HG02884 (cell line): ENCODE data around the gene DHFR.
"Not testable (repeated sequence)": the region's sequence is repeated elsewhere in the genome, so short reads cannot be mapped to it uniquely, and the experiment has no call there.

Source experiments
- ATAC-seq: cut with Tn5 transposase; IDR thresholded peaks from one replicate; pipeline ENCODE4 v1.9.1; 2021; ENCODE audit warnings: mild to moderate bottlenecking, moderate library complexity; ENCODE audit not compliant: unreplicated experiment

DHFR gene

DNA sequence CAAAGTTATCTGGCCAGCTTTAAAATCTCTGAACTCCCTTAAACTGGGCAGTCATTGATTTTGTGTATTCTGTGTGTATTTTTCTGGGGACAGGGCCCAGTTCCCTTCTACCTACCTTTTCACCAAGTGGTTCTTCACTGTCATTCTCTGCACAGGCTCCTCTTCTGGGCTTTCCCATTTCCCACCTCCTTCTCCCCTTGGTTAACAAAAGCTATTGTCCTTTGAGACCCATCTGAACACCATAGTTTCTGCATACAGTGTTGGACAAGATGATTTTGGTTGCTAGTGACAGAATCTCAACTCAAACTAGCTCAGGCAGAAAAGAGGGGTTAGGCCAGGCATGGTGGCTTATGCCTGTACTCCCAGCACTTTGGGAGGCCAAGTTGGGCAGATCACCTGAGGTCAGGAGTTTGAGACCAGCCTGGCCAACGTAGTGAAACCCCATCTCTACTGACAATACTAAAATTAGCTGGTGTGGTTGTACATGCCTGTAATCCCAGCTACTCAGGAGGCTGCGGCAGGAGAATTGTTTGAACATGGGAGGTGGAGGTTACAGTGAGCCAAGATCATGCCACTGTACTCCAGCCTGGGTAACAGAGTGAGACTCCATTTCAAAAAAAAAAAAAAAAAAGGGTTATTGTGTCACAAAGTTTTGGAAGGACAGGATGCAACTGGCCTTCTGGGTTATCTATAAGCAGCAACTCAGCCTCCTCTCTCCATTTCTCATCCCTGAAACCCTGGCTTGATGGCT, 53.7 kb downstream of the DHFR start:
- no peak for ATAC-seq

DNA sequence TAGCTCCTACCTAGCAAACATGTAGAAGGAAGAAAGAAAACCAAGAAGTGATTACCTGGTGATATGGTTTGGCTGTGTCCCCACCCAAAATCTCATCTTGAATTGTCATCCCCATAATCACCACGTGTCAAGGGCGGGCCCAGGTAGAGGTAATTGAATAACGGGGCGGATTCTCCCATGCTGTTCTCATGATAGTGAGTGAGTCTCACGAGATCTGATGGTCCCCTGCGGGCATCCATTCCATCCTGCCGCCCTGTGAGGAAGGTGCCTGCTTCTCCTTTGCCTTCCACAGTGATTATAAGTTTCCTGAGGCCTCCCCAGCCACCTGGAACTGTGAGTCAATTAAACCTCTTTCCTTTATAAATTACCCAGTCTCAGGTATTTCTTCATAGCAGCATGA, 57.3 kb downstream of the DHFR start:
- no peak for ATAC-seq

DNA sequence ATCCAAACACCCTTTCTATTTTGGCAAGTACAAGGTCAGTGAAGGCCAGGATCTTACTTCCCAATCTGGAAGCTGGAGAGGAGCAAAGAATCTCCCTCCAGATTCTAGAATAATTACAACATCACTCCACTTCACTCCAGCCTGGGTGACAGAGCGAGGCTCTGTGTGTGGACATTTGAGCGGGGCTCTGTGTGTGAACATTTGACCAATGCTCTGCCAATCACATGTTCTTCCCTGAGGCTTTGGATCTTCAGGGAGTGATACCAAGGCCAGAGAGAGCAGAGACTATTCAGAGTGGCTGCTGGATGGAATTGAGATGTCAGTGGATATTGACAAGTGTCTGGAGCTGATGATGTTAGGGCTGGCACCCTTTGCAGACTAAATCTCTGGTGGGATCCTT, 60.0 kb downstream of the DHFR start:
- ATAC-seq: no peak

DNA sequence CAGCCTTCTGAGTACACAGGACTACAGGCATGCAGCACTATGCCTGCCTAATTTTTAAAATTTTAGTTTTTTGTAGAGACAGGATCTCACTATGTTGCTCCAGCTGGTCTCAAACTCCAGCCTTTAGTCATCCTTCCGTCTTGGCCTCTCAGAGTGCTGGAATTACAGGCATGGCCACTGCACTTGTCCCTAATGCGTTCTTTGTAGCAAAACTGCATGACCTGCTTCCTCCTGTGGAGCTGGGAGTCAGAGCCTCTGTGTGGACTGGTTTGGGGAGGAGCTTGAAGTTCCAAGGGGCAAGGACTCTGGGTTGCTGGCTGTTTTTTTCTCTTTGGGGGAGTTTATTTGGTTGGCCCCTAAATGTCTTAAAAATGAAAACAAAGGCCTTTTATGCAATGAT, 62.0 kb downstream of the DHFR start:
- no peak for ATAC-seq

DNA sequence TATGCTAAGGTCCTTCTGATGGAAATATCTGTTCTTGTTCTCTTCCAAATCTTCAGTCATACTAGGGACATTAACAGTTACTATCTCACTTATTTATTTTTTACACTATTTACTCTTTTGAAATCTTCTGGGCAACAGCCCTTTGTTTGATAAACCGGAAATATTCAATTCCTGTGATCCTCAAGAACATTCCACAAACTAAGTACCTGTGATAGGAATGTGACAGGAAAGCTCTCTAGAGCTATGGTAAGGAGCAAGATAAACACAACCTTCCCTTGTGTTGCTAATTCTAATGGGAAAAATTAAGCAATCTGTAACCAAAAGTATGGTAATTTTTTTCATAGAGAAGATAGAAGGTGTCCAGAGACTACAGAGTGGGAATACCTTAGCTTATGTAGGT, 62.7 kb downstream of the DHFR start:
- no peak for ATAC-seq

DNA sequence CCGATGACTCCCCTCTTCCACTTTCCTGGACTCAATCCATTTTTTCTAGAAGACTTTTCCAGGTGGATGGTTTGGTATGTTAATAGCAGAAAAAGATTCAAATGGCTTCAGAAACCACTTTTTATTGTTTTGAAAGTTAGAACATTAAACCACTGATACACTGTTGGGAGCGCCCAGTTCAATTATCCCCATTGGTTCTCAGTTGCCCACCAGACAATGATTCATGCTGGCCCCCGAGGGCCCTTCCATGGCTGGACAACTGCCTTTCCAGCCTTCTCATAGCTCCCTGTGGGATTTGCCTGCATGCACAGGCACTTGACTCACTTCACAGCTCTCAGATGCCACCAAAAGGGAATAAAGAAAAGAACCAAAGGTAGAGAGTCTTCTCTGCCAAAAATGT, 63.4 kb downstream of the DHFR start:
- ATAC-seq: no peak

DNA sequence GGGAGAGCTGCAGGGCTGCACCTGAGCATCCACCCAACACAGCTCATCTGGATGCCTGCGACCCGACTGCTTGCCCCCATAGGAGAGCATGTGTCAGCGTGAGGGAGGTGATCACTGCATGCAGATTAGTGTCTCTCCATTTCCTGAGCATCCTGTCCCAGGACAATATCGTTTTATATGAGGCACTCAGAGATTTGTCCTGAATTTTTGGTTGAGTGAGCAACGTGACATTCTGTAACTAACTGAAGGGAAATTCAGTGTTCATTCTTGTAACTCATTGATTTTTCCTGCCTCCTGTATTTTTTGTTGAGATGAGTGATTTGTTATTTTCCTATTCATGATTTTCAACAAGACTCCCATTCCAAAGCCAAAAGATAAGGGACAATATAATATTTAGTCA, 64.0 kb downstream of the DHFR start:
- ATAC-seq: no peak

DNA sequence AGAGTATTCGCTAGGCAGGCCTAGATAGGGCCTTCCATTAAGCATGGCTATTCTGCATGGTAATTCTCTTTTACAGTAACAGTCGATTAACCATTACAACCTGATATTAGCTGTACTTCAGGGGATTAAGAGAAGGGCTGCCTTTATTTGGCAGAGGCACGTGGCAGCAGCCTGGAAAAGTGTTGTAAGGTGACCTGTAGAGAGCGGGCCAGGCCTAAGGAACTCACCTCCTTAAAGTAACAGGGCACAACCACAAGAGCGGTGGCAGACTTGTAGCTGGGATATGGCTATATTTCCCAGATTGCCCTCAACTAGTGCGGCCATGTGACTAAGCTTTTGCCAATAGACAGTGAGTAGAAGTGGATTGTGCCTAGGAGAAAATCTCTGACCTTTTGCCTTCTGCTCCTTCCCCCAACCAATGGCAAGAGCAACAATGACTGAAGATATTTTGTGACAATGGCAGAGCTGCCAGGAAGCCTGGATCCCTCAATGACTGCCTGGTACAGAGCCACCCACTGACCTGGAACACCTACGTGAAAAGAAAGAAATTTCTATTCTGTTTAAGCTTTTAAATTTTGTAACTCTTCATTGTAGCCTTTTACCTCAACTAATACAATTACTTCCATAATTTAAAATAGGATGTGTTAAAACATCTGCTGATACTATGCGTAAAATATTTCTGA, 65.8 kb downstream of the DHFR start:
- ATAC-seq: no peak

DNA sequence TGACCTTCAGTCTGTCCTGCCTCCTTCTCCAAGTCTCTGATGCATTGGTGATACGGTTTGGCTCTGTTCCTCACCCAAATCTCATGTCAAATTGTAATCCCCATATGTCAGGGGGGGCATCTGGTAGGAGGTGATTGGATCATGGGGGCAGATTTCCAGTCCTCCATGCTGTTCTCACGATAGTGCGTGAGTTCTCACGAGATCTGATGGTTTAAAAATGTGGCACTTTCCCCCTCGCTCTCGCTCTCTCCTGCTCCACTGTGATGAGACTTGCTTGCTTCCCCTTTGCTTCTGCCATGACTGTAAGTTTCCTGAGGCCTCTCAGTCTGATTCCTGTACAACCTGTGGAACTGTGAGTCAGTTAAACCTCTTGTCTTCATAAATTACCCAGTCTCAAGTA, 70.0 kb downstream of the DHFR start:
- ATAC-seq: no peak

DNA sequence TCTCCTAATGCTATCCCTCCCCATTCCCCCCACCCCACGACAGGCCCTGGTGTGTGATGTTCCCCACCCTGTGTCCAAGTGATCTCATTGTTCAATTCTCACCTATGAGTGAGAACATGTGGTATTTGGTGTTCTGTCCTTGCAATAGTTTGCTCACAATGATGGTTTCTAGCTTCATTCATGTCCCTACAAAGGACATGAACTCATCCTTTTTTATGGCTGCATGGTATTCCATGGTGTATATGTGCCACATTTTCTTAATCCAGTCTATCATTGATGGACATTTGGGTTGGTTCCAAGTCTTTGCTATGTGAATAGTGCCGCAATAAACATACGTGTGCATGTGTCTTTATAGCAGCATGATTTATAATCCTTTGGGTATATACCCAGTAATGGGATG, 74.5 kb downstream of the DHFR start:
- not testable (repeated sequence) for ATAC-seq

DNA sequence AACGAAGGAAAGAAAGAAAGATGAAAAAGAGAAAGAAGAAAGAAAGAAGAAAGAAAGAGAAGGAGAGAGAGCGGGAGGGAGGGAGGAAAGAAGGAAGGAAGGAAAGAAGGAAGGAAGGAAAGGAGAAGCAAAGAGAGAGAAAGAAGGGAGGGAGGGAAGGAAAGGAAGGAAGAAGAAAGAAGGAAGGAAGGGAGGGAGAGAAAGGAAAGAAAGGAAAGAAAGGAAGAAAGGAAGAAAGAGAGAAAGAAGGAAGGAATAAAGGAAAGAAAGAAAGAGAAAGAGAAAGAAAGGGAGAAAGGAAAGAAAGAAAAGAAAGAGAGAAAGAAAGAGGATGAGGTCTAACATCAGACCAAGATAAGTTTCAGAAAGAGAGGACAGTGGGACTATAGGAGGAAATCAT, 75.7 kb downstream of the DHFR start:
- ATAC-seq: no peak

DNA sequence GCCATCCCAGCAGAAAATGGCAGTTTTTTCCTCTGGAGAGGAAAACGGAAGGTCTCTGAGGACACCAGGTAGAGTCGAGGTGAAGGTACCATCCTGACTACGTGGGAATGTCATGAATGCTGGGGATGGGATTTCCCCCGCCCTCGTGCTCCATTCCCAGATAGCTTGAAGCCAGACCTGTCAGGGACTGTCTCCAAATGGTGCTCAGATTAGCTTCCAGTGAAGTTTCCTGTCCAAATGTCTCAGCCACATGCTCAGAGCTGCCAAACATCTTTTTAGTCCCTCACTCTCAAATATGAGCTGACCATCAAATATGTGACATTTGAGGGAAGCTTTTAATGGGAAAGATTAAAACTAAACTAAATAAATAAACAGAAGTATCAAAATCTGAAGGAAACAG, 77.1 kb downstream of the DHFR start:
- ATAC-seq: no peak

DNA sequence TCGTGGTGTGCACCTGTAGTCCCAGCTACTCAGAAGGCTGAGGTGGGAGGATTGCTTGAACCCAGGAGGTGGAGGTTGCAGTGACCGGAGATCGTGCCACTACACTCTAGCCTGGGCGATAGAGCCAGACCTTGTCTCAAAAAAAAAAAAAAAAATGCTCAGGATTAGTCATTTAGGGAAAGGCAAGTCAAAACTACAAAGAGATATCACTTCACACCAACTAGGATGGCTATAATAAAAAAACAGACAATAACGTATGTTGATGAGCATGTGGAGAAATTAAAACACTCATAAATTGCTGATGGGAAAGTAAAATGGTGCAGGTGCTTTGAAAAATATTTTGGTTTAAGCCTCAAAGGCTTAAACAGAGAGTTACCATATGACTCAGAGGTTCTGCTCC, 78.4 kb downstream of the DHFR start:
- no peak for ATAC-seq
